H9 (cell line): ENCODE measurements around the gene LPIN2. TPM values are rescaled to one million over a fixed set of nuclear protein-coding genes. Genes with fewer than 3 reads are reported as not detected.

Source experiments
- DNase-seq: peaks from one replicate; pipeline ENCODE4 v3.0.0-alpha.2; 2017
- H2AFZ ChIP-seq: one replicate; pipeline ENCODE4 v1.6.1; 2013; ENCODE audit warnings: mild to moderate bottlenecking, low read length, control low read depth, moderate library complexity
- H2AK5ac ChIP-seq: 2 replicates; pipeline ENCODE4 v1.6.1; 2013; ENCODE audit warnings: low read length, control low read depth, mixed read lengths; ENCODE audit not compliant: insufficient read length
- H2BK120ac ChIP-seq: one replicate; pipeline ENCODE4 v1.6.1; 2013; ENCODE audit warnings: low read depth, mild to moderate bottlenecking, low read length, control low read depth, inconsistent platforms; ENCODE audit not compliant: poor library complexity, severe bottlenecking
- H2BK12ac ChIP-seq: 2 replicates; pipeline ENCODE4 v1.6.1; 2013; ENCODE audit warnings: low read length, control low read depth, mixed read lengths, low read depth; ENCODE audit not compliant: insufficient read length
- H2BK15ac ChIP-seq: 2 replicates; pipeline ENCODE4 v1.6.1; 2013; ENCODE audit warnings: low read depth, low read length, control low read depth
- H2BK20ac ChIP-seq: one replicate; pipeline ENCODE4 v1.6.1; 2013; ENCODE audit warnings: low read depth, mild to moderate bottlenecking, low read length, control low read depth, inconsistent platforms; ENCODE audit not compliant: poor library complexity, severe bottlenecking
- H2BK5ac ChIP-seq: 2 replicates; pipeline ENCODE4 v1.6.1; 2013; ENCODE audit warnings: low read length, control low read depth, mixed read lengths; ENCODE audit not compliant: insufficient read length
- H3K14ac ChIP-seq: 2 replicates; pipeline ENCODE4 v1.6.1; 2013; ENCODE audit warnings: low read length, control low read depth; ENCODE audit not compliant: insufficient read depth
- H3K18ac ChIP-seq: 2 replicates; pipeline ENCODE4 v1.6.1; 2013; ENCODE audit warnings: low read depth, mild to moderate bottlenecking, mixed read lengths, low read length, control low read depth; ENCODE audit not compliant: insufficient read length
- H3K23ac ChIP-seq: 2 replicates; pipeline ENCODE4 v1.6.1; 2013; ENCODE audit warnings: low read length, control low read depth, mixed read lengths, low read depth; ENCODE audit not compliant: insufficient read length
- H3K23me2 ChIP-seq: 2 replicates; pipeline ENCODE4 v1.6.1; 2013; ENCODE audit warnings: low read depth, mild to moderate bottlenecking, mixed read lengths, low read length, control low read depth; ENCODE audit not compliant: insufficient read length, poor library complexity, severe bottlenecking
- H3K27ac ChIP-seq: 2 replicates; pipeline ENCODE4 v1.5.1; 2013; ENCODE audit warnings: low read length, control low read depth, mixed read lengths, low read depth; ENCODE audit not compliant: insufficient read length
- H3K27me3 ChIP-seq: 2 replicates; pipeline ENCODE4 v1.6.1; 2013; ENCODE audit warnings: low read length, control low read depth, inconsistent platforms; ENCODE audit not compliant: insufficient read depth
- H3K4ac ChIP-seq: 2 replicates; pipeline ENCODE4 v1.6.1; 2013; ENCODE audit warnings: low read depth, mild to moderate bottlenecking, control low read depth, inconsistent platforms, low read length, moderate library complexity
- H3K4me1 ChIP-seq: 2 replicates; pipeline ENCODE4 v1.6.1; 2013; ENCODE audit warnings: low read length, control low read depth, inconsistent platforms; ENCODE audit not compliant: insufficient read depth
- H3K4me2 ChIP-seq: 2 replicates; pipeline ENCODE4 v1.6.1; 2013; ENCODE audit warnings: low read length, control low read depth, mixed read lengths; ENCODE audit not compliant: insufficient read length, insufficient read depth
- H3K56ac ChIP-seq: 2 replicates; pipeline ENCODE4 v1.6.1; 2013; ENCODE audit warnings: low read depth, mild to moderate bottlenecking, mixed read lengths, low read length, control low read depth; ENCODE audit not compliant: insufficient read length
- H3K79me1 ChIP-seq: 2 replicates; pipeline ENCODE4 v1.6.1; 2013; ENCODE audit warnings: low read depth, mild to moderate bottlenecking, moderate library complexity, low read length, control low read depth, inconsistent platforms; ENCODE audit not compliant: insufficient read depth, poor library complexity, severe bottlenecking
- H3K79me2 ChIP-seq: 2 replicates; pipeline ENCODE4 v1.6.1; 2013; ENCODE audit warnings: low read length, control low read depth, inconsistent platforms; ENCODE audit not compliant: insufficient read depth
- H3K9ac ChIP-seq: 2 replicates; pipeline ENCODE4 v1.6.1; 2013; ENCODE audit warnings: low read length, control low read depth, mixed read lengths; ENCODE audit not compliant: insufficient read length; ENCODE audit errors: extremely low read depth
- H3K9me3 ChIP-seq: one replicate; pipeline ENCODE4 v1.6.1; 2013; ENCODE audit warnings: low read depth, low read length, inconsistent platforms; ENCODE audit not compliant: control insufficient read depth
- H3T11ph ChIP-seq: one replicate; pipeline ENCODE4 v1.6.1; 2013; ENCODE audit warnings: mild to moderate bottlenecking, low read length, control low read depth, inconsistent platforms
- H4K20me1 ChIP-seq: one replicate; pipeline ENCODE4 v1.6.1; 2013; ENCODE audit not compliant: control insufficient read depth, insufficient read length, insufficient read depth
- H4K5ac ChIP-seq: 2 replicates; pipeline ENCODE4 v1.6.1; 2013; ENCODE audit warnings: low read depth, mild to moderate bottlenecking, mixed read lengths, low read length, control low read depth; ENCODE audit not compliant: insufficient read length
- H4K8ac ChIP-seq: replicated peaks from 2 replicates; pipeline ENCODE4 v1.6.1; 2013; ENCODE audit warnings: low read length, control low read depth, mixed read lengths, low read depth; ENCODE audit not compliant: insufficient read length
- H4K91ac ChIP-seq: 2 replicates; pipeline ENCODE4 v1.6.1; 2013; ENCODE audit warnings: low read depth, mild to moderate bottlenecking, moderate library complexity, mixed read lengths, low read length, control low read depth; ENCODE audit not compliant: insufficient read length
- H3K27ac Mint-ChIP-seq, 3 experiments: 2 replicates in 2 of 3; 3 replicates in 1 of 3; pipeline ENCODE4 v1.8.0; 2020 to 2021; ENCODE audit warnings: mixed read lengths in 3 of 3, mild to moderate bottlenecking in 1 of 3, moderate library complexity in 1 of 3
- H3K27me3 Mint-ChIP-seq: 2 replicates; pipeline ENCODE4 v1.8.0; 2021; ENCODE audit warnings: low read depth, mild to moderate bottlenecking, moderate library complexity, mixed read lengths
- H3K36me3 Mint-ChIP-seq, 3 experiments: 2 replicates in 2 of 3; 3 replicates in 1 of 3; pipeline ENCODE4 v1.8.0; 2020 to 2021; ENCODE audit warnings: low read depth in 3 of 3, mixed read lengths in 3 of 3; ENCODE audit not compliant: insufficient read depth in 1 of 3
- H3K4me1 Mint-ChIP-seq, 2 experiments: 2 replicates each; pipeline ENCODE4 v1.8.0; 2020; ENCODE audit warnings: mixed read lengths in 2 of 2
- H3K4me3 Mint-ChIP-seq, 2 experiments: 2 replicates in 1 of 2; 3 replicates in 1 of 2; pipeline ENCODE4 v1.8.0; 2020 to 2021; ENCODE audit warnings: mild to moderate bottlenecking in 2 of 2, mixed read lengths in 2 of 2, moderate library complexity in 1 of 2
- H3K9me3 Mint-ChIP-seq, 2 experiments: 2 replicates in 1 of 2; 3 replicates in 1 of 2; pipeline ENCODE4 v1.8.0; 2020; ENCODE audit warnings: mild to moderate bottlenecking in 2 of 2, mixed read lengths in 2 of 2, moderate library complexity in 1 of 2
- WGBS: extraction: QIAGEN DNeasy Blood & Tissue Kit; methylation state at CpG from one replicate; pipeline ENCODE4 v1.1.7; 2013; ENCODE audit warnings: missing lambda C conversion rate, low lambda C conversion rate, mixed read lengths; ENCODE audit not compliant: insufficient read length; ENCODE audit errors: extremely low coverage; 5-methylcytosine and 5-hydroxymethylcytosine counted together
- total RNA-seq: library from RNA; stranded (reverse); gene quantifications from 2 replicates; pipeline ENCODE4 v1.2.1, GENCODE V29; 2021
- TF ChIP-seq, protein P1 (sequence below): fragments of 200-600 bp; sonication (generic); conservative IDR thresholded peaks from 3 replicates; pipeline ENCODE4 v1.8.0; 2021; ENCODE audit warnings: antibody characterized with exemption, mild to moderate bottlenecking

LPIN2 gene
- total RNA-seq, 1 experiment from 2014 or later = 9.2 TPM

DNA sequence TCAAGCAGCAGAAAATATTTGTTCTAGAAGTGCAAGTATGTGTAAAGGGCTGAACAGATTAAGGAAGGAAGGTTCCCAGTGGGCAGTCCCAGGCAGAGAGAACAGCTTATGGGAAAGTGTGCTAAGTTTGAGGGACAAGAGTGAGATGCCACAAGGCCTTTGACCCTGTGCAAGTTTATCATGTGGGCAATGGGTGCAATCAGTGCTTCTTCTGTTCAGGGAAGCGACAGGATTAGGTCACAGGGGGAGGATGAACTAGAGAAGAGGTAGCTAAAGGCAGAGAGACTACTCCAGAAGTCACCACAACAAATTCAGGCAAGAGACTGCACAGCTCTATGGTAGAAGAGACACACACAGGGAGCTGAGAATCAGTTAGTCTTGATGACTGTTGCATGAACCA, 44.3 kb downstream of the LPIN2 start:
- H2BK15ac ChIP-seq = no peak overlapping the region
- Mint-ChIP-seq H3K9me3 (no peaks in the 10 kb centered on the region), H3K36me3 (no peaks in the 10 kb centered on the region), H3K27me3 (no peaks in the 10 kb centered on the region), H3K4me1 (peaks cover 29 to 32% of the 10 kb centered on the region in 2 experiments), H3K27ac (peak overlapping the region in 2 of 3 experiments; percentile 15 to 53; a peak in 4 of 7 replicates), H3K4me3 (no peak overlapping the region)
- H3K18ac ChIP-seq = no peak overlapping the region
- 0 out of 2 replicates have a peak, but pooled peaks cover 2% of the 10 kb centered on the region for H3K79me2 ChIP-seq
- H2AK5ac ChIP-seq = no peak overlapping the region
- H3K23me2 ChIP-seq = no peaks in the 10 kb centered on the region
- DNase-seq = no peak
- no peak overlapping the region for H2AFZ ChIP-seq
- WGBS = no CpG with 5 or more reads among the region's 1 CpG
- H3K56ac ChIP-seq = no peak overlapping the region
- no peak overlapping the region for H3T11ph ChIP-seq
- no peak overlapping the region for H3K9ac ChIP-seq
- peaks cover 3% of the 10 kb centered on the region; the same call in 1 of the 2 replicates for H3K4me1 ChIP-seq
- H3K9me3 ChIP-seq = no peaks in the 10 kb centered on the region
- no peak overlapping the region for H2BK120ac ChIP-seq
- H3K27me3 ChIP-seq = no peaks in the 10 kb centered on the region
- no peak overlapping the region for H4K5ac ChIP-seq
- no peak overlapping the region for H3K4me2 ChIP-seq
- H2BK20ac ChIP-seq = no peak overlapping the region
- H2BK12ac ChIP-seq = no peak overlapping the region
- no peak overlapping the region for H3K27ac ChIP-seq
- TF ChIP-seq, protein P1, sequence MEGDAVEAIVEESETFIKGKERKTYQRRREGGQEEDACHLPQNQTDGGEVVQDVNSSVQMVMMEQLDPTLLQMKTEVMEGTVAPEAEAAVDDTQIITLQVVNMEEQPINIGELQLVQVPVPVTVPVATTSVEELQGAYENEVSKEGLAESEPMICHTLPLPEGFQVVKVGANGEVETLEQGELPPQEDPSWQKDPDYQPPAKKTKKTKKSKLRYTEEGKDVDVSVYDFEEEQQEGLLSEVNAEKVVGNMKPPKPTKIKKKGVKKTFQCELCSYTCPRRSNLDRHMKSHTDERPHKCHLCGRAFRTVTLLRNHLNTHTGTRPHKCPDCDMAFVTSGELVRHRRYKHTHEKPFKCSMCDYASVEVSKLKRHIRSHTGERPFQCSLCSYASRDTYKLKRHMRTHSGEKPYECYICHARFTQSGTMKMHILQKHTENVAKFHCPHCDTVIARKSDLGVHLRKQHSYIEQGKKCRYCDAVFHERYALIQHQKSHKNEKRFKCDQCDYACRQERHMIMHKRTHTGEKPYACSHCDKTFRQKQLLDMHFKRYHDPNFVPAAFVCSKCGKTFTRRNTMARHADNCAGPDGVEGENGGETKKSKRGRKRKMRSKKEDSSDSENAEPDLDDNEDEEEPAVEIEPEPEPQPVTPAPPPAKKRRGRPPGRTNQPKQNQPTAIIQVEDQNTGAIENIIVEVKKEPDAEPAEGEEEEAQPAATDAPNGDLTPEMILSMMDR = no peak
- H4K8ac ChIP-seq = no peak overlapping the region
- no peak overlapping the region for H3K4ac ChIP-seq
- H3K23ac ChIP-seq = no peak overlapping the region
- no peak overlapping the region for H4K91ac ChIP-seq
- H3K79me1 ChIP-seq = no peaks in the 10 kb centered on the region
- H4K20me1 ChIP-seq = no peaks in the 10 kb centered on the region
- no peak overlapping the region for H3K14ac ChIP-seq
- no peak overlapping the region for H2BK5ac ChIP-seq
